Measurements from ENCODE around the gene MPST.

Gene MPST

DNA sequence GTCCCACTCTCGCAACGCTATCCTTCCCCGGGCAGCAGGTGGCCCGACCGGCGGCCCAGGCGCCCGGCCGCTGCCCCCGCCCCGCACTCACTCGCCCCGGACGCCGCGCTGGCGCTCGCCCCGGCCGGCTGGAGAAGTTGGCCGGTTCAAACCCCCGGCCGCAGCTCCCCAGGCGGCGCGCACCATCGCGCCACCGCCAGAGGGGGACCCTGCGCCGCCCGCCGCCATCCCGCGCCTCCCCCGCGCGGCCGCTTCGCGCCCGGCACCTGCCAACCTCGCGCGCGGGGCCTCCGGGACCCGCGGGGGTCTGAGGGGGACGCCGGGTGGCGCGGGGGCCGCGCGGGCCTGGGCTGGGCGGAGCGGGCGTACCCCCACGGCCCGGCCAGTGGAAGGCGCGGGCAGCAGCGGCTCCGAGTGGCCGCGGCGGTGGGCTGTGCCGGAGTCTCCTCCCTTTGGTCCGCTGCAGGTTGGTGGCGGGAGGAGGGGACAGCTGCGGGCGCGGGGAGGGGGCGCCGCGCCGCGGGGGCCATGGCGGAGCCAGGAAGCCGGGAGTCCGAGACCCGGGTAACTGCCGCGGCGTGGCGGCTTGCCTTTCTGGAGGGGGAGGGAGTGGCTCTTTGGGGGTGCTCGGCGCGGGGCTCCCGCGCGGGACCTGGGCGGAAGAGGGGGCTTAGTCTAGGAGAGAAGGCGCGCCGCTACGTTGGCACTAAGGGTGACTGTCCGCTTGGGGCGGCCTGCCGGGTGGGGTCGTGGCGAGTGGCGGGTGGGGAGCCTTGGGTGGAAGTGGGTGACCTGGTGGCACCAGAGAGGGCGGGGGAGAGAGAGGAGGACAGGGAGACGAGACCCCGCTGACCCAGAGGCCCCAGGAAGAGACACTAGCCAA is at the start of gene MPST, which contains the start of gene TST:
TSS of gene MPST (plus strand) at position 434 of the 883 bp plus-strand sequence. CDS start at position 529, 95 bp downstream.
TSS of gene TST (minus strand) at position 139 of the 883 bp plus-strand sequence. CDS start 715 bp downstream, outside the sequence.
- in situ Hi-C loops (cut with HindIII; ENCODE audit: low sequenced_read_pairs), result no loop called here
- TF ChIP-seq, protein P1, sequence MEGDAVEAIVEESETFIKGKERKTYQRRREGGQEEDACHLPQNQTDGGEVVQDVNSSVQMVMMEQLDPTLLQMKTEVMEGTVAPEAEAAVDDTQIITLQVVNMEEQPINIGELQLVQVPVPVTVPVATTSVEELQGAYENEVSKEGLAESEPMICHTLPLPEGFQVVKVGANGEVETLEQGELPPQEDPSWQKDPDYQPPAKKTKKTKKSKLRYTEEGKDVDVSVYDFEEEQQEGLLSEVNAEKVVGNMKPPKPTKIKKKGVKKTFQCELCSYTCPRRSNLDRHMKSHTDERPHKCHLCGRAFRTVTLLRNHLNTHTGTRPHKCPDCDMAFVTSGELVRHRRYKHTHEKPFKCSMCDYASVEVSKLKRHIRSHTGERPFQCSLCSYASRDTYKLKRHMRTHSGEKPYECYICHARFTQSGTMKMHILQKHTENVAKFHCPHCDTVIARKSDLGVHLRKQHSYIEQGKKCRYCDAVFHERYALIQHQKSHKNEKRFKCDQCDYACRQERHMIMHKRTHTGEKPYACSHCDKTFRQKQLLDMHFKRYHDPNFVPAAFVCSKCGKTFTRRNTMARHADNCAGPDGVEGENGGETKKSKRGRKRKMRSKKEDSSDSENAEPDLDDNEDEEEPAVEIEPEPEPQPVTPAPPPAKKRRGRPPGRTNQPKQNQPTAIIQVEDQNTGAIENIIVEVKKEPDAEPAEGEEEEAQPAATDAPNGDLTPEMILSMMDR (IDR thresholded peaks at IDR 0.05; ENCODE audit: low read depth, low read length, missing control alignments), result no peak
- no peak for DNase-seq (ENCODE audit: low read depth)
- H3K4me3 ChIP-seq (ENCODE audit: low read depth, low read length), result peak within 1 kb of the TSS; percentile 86

DNA sequence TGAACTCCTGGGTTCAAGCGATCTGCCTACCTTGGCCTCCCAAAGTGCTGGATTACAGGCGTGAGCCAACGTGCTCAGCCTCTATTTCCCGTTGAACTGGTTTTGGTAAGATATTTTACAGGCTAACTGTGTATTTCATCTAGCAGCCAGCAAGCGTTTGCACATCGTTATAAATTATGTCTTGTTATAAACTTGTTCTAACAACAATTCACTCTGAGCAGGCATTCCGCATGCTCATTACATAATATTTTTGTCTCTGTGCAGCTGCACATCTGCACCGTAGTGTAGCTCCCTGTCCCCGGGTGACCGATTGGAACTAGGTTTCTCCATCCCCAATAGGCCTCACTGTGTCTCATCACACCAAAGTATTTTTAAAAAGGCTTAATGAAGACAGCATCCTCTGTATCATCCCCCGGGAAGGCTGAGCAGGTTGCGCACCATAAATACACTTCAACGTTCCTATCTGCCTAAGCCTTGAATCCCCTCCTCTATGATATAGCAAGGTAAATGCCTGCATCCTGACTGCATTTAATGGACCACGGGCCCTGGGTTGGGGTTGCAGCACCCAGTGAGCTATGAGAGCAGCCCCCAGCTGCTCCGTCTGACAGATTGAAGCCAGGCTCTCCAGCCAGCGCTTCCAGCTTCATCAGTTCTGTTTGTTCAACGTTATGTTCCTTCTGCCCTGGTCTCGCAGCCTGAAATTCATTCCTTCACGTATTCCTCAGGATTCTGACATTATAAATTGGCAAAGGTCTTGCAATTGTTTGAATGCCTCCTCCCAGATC is 48.0 kb upstream of the MPST start:
- in situ Hi-C loops (cut with HindIII; ENCODE audit: low sequenced_read_pairs), result no loop called here
- DNase-seq (ENCODE audit: low read depth), result no peak

DNA sequence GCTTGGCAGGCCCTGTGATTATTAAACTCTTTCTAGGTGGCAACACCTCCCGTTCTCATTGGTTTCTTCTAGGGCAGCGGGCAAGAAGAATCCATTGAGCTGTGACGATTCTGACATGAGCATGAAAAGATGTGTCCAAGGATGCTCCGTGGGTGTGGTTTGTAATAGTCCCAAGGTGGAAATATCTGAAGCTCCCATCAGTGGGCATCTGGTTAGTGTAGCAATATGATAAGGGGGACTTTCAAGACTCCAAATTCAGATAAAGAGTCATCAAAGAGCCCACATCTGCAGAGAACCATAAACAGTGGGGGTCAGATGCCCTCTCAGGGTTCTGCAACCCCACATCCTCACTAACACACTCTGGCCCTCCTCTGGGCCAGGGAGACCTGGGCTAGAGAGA is 42.9 kb upstream of the MPST start:
- H3K4me3 ChIP-seq (ENCODE audit: low read depth, low read length), result no peak overlapping the region
- no peak for DNase-seq (ENCODE audit: low read depth)
- in situ Hi-C loops (cut with HindIII; ENCODE audit: low sequenced_read_pairs), result no loop called here
- TF ChIP-seq, protein P1 (IDR thresholded peaks at IDR 0.05; ENCODE audit: low read depth, low read length, missing control alignments), result no peak

More for the DNA sequence above, 48.0 kb upstream of the MPST start:
- TF ChIP-seq, protein P1 (IDR thresholded peaks at IDR 0.05; ENCODE audit: low read depth, low read length, missing control alignments), result no peak
- no peak overlapping the region for H3K4me3 ChIP-seq (ENCODE audit: low read depth, low read length)

DNA sequence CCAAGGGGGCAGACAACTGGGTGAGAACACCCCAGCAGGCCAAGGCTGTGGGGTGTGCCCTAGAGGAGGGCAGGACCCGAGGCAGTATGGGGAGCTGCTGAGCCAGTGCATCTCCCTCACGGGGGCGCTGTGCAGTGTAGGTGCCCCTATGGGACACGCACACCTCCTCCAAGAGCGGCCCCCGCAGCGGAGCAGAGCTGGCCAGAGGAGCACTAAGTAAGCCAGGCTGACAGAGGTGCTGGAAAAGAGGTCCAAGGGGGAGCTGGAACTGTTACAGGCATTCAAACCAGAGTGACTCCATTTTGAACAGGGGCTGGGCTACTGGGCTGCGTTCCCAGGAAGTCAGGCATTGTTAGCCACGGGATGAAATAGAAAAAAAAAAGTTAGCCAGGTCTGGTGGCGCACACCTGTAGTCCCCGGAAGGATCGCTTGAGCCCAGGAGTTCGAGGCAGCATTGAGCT is 42.1 kb upstream of the MPST start:
- TF ChIP-seq, protein P1 (IDR thresholded peaks at IDR 0.05; ENCODE audit: low read depth, low read length, missing control alignments), result peak; percentile 32
- in situ Hi-C loops (cut with HindIII; ENCODE audit: low sequenced_read_pairs), result no loop called here
- H3K4me3 ChIP-seq (ENCODE audit: low read depth, low read length), result peak overlapping the region; percentile 41
- no peak for DNase-seq (ENCODE audit: low read depth)

DNA sequence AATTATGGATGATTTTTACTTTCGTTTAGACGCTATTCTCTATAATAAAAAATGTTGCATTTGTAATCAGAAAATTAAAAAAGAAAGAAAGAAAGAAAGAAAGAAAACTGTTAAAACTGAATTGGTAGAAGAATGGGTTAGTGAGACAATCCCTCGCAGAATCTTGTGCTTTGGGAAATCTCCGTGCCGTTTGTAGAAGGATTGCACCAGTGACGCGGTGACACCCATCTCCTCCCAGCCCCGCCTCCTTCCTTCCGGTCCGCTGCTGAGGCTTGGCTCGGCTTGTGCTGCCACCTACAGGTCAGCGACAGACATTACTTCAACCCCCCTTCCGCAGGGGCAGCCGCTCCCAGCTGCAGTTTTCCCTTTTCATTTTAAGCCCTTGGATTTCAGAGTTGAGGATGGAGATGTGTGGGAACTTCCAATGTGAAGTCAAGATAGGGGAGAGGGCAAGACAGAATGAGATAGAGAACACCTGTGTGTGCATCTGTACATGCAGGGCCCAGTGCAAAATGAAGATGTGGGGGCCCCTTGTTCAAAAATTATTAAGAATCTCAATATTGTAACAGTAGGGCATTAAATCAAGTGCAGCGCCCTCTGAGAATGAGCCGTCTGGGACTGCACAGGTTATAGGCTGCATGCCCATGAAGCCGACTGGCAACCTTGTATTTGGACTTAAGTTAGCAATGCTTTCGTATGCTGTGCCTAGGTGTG is 41.4 kb upstream of the MPST start:
- peak overlapping the region; percentile 41 for H3K4me3 ChIP-seq (ENCODE audit: low read depth, low read length)
- peak; percentile 68 for DNase-seq (ENCODE audit: low read depth)
- TF ChIP-seq, protein P1 (IDR thresholded peaks at IDR 0.05; ENCODE audit: low read depth, low read length, missing control alignments), result peak; percentile 88
- in situ Hi-C loops (cut with HindIII; ENCODE audit: low sequenced_read_pairs), result no loop called here
